HPDE6-E6E7 (cell line): ENCODE measurements around the gene CLDND2.

Experiments
- DNase-seq: peaks from one replicate; pipeline ENCODE4 v3.0.0; 2011; ENCODE audit warnings: missing footprints; ENCODE audit errors: extremely low spot score

CLDND2 gene

GRCh38 chr19:51382004-51382403, 13.2 kb upstream of the CLDND2 start:
- DNase-seq, result no peak

- no peak for DNase-seq
Measured at GRCh38 chr19:51380379-51380778, 11.6 kb upstream of the CLDND2 start.

DNA sequence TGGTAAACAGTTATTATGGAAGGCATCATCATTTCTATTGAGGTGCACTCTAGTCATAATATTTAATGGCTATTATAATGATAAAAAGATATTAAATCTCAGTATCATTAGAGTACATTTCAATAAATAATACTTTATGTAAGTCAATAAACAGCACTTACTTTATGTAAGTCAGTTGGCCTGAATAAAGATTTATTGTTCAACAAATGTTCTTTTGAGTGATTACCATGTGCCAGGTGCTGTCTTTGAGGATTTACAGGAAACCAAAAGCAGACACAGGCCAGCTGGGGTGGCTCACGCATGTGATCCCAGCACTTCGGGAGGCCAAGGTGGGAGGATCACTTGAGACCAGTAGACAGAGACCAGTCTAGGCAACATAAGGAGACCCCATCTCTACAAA, 8.6 kb upstream of the CLDND2 start:
- no peak for DNase-seq

DNA sequence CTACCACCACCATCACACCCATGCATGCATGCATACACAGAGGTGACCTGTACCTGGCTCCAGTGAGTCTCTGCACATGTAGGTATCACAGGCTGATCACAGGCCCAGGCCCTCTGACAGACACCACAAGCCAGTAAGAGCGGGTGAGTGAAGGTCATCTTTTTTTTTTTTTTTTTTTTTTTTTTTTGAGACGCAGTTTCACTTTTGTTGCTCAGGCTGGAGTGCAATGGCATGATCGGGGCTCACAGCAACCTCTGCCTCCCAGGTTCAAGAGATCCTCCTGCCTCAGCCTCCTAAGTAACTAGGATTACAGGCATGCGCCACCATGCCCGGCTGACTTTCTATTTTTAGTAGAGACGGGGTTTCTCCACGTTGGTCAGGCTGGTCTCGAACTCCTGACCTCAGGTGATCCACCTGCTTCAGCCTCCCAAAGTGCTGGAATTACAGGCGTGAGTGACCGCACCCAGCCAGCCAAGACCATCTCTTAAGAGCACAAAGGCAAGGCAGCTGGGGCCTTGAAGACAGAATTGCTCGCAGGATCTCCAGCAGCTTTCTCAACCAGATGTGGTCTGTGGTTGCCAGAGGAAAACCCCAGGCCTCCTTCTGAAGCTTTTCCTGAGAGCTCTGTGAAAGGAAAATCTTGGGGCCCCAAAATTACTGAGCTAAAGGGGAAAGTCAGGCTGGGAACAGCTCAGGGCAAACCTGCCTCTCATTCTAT, 6.9 kb upstream of the CLDND2 start:
- no peak for DNase-seq

- no peak for DNase-seq
Measured at GRCh38 chr19:51372649-51373504, 4.1 kb upstream of the CLDND2 start, which contains the start of gene NKG7. TSS of gene NKG7 (minus strand) at chr19:51372654. CDS start at chr19:51372535, 119 bp downstream.

GRCh38 chr19:51372021-51372648, 3.3 kb upstream of the CLDND2 start:
- no peak for DNase-seq

DNA sequence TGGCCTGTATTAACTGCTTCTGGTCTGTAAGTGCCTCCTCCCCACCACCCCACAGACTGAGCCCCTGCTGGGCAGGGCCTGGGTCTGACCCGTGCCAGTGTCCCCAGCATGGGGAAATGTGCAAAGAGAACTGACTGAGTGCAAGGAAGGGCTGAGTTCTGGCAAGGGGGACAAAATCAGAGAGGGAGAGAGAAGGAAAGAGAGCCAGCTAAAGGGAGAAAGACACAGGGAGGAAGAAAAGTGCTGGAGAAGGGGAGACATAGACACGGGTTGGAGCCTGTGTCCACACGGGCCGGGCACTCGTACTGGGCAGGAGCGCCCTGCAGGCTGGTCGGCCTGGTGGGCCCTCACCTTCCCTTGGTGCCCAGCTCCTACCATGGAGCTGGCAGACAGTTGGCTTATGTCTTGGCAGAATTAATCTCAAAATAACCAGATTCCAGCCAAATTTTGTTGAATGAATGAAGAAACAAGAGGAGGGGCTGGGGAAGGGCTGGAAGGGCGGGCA, 2.4 kb upstream of the CLDND2 start:
- DNase-seq, result no peak

DNA sequence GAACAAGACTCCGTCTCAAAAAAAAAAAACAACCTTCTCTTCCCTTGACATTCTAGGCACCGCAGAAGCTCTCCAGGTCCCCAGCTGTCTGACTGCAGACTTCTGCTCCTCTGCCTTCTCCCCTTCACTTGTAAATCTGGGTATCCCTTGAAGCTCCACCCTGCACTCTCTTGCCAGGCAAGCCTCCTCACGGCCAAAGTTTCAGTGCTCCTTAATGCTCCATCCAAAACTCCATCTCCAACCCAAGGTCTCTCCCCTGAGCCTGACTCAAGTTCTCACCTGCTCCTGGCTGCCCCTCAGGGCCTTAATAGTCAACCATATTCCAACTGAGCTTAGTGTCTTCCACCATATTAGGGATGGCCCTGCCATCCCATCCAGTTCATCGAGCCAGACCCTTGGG, 1.4 kb upstream of the CLDND2 start:
- no peak for DNase-seq

- peak; percentile 92 for DNase-seq
Measured at GRCh38 chr19:51367565-51368365, 1.0 kb downstream of the CLDND2 start.

DNA sequence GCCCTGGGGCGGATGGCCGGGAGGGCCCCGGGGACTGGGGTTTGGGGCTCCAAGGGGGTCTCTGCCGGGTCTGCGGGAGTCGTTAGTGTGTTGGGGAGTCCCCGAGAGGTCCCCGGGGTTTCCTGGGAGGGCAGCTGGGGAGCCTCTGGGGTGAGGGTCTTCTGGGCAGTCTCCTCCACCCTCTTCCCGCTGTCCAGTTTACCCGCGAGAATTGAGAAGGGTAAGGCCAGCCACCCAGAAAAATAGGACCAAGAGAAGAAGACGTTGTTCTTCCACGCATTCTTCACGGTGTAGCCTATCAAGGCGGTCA, 1.6 kb downstream of the CLDND2 start:
- no peak for DNase-seq

DNA sequence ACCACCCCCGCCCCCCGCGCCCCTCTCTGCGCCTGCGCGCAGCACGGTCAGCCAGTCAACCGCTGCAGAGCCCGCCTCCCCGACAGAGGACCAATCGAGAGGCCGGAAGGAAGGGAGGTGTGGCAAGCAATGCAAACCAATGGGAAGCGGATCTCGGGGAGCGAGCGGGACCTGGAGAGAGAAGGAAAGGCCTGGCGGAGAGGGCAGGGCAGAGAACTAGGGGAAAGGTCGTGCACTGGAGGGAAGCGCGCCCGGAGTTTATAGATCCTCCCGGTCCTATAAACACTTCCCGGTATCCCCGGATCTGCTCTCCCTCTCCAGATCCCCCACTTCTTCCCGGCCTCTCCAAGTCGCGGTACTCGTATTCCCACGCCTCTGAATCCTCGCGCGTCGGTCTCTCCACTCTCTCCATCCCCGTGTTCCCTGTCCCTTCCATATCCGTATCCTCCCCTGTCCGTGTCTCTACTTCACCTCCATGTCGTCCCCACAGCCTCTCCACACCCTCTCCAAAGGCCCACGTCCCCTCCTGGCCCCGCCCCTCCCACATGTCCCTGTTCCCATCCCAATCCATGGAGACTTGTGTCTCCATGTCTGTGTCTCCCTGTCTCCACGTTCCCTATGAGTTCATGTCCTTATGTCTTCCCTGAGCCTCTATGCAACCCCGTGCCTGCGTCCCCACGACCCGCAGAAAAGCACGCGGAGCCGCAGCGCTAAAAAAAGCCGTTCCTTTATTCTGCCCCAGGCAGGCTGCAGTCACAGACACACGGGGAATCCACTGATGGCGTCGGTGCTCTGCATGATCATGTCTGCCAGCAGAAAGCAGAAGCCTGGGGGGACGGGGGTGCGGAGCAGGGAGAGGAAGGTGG, 2.2 kb downstream of the CLDND2 start:
- peak; percentile 95 for DNase-seq

GRCh38 chr19:51365965-51366388, 2.8 kb downstream of the CLDND2 start, which contains the start of gene ETFB:
TSS of gene ETFB (minus strand) at chr19:51366388. CDS start at chr19:51366326, 62 bp downstream.
- DNase-seq, result no peak

GRCh38 chr19:51365211-51365964, 3.4 kb downstream of the CLDND2 start:
- DNase-seq, result no peak

DNA sequence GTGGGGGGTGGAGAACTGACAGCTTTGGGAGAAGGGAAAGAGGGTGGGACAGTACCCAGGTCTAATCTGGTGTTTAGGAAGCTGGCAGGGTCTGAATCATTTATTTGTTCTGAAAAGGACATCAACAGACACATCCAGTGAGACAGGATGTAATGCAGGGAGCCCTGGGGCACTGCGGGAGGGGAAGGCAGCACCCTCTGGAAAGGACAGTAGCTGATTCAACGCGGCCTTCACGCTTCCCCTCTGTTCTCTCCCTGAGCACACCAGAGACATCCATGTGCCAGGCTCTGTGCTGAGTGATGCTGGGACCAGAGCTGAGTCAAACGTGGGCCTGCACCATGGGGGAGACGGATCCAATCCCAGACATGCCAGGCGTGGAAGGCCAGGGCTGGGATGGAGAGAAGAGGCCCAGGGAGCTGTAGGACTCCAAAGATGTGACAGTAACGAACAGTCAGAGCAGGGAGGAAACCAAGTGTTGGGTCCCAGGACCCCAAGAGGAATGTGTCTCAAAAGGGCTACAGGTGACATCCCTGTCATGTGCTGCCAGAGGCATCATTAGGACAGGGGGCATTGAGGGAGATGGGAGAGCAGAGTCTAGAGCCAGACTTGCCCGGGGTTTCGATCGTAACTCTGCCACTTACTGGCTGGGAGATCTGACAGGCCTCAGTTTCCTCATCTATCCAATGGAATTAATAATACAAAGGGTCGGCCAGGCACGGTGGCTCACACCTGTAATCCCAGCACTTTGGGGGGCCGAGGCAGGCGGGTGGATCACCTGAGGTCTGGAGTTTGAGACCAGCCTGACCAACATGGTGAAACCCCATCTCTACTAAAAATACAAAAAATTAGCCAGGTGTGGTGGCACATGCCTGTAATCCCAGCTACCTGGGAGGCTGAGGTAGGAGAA, 4.3 kb downstream of the CLDND2 start:
- DNase-seq, result no peak

DNA sequence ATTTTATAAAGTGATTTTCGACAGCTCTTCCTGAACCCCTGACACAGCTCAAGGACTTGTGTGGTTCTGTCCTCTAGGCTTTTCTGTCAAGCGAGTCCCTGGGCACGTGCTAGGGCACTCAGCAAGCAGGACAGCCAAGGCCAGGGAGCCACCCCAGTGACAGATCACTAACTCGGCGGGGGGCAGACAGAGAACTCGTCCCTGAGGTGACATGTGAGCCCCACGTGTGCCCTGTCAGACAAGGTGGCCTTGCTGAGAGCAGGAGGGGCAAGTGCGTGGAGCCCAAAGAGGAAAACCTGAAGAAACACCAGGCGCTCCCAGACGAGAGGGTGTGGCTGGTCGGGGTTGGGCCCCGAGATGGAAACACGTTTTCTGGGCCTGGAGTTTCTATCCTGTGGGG, 7.6 kb downstream of the CLDND2 start:
- DNase-seq, result no peak

DNA sequence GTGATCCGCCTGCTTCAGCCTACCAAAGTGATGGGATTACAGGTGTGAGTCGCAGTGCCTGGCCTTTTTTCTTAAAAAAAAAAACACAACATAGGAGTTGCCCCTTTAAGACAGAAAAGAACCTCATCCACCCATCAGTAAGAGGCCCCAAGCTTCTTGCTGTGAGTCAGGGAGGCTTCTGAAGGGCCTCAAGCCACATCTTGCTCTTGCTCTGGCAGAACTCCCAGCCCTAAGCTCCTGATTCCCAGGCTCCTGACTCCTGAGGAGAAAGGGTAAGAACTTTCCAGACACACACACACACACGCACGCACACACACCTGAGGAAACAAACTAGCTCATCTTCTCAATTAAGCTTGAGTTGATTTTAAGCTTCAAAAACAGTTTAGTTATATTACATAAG, 9.5 kb downstream of the CLDND2 start:
- DNase-seq, result no peak

DNA sequence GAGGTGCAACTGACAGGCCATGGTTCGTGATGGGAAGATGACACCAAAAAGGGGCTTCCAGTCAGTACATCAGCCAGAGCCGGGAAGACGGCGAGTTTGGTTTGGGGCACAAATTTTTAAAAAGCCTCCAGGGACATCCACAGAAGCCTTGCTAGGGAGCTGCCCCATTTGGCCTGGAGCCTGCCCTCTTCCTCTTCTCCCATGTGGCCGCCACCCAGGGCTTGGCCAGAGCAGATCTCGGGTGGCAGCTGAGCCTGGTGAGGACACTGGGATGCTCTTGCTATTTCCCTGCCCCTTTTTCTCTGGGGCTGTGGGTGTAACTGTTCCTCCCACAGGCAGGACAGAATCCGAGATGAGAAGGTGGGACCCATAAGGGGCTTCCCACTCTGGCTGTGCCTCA, 10.9 kb downstream of the CLDND2 start:
- no peak for DNase-seq

DNA sequence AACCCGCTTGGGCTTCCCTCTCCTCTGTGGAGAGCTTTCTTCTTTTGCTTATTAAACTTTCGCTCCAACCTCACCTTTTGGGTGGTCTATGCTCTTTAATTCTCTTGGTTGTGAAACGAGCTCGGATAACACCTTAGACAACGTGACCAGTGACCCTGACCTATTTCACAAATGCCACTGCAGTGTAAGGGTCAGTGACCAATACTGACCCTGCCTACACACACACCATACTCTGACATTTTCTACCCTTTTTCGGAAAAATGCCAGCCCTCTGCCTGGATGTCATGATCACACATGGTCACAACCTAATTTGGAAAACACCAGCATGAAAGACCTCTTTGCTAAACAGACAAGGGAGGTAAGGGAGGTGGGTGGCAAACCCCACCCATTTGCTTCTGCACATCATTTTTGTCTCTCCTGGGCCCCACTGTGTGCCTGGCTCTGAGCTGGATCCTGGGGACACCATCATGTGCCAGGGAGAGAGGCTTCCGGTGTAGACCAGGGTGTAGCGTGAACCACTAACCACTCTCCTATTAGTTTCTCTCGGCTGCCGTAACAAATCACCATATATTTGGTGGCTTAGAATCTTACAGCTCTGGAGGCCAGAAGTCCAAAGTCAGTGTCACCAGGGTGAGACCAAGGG, 12.5 kb downstream of the CLDND2 start:
- no peak for DNase-seq
